Stimulated activated CD4-positive, alpha-beta T cell treated with anti-CD3 and anti-CD28 coated beads, TNF-alpha, amount 100 ng/mL, for 4 hours (primary cell): Measurements from ENCODE around the gene SEPTIN11.
"Not testable (repeated sequence)": the region's sequence is repeated elsewhere in the genome, so short reads cannot be mapped to it uniquely, and the experiment has no call there.

Experiments
- DNase-seq, 3 experiments: peaks; one replicate each; pipeline ENCODE4 v3.0.0-alpha.2; 2020; ENCODE audit warnings: low read depth in 3 of 3

The SEPTIN11 gene

GRCh38 chr4:76952071-76952470, 2.5 kb downstream of the SEPTIN11 start:
- no peak for DNase-seq

- no peak for DNase-seq
Measured at GRCh38 chr4:76952656-76953582, 3.4 kb downstream of the SEPTIN11 start.

- no peak for DNase-seq
Measured at GRCh38 chr4:76953956-76954355, 4.4 kb downstream of the SEPTIN11 start.

GRCh38 chr4:76954489-76954888, 4.9 kb downstream of the SEPTIN11 start:
- no peak for DNase-seq

- no peak for DNase-seq
Measured at GRCh38 chr4:76955182-76955581, 5.6 kb downstream of the SEPTIN11 start.

- DNase-seq = no peak
Measured at GRCh38 chr4:76957004-76957738, 7.6 kb downstream of the SEPTIN11 start.

- DNase-seq = no peak
Measured at GRCh38 chr4:76958891-76959290, 9.3 kb downstream of the SEPTIN11 start.

GRCh38 chr4:76960014-76960413, 10.5 kb downstream of the SEPTIN11 start:
- no peak for DNase-seq

GRCh38 chr4:76962406-76963130, 13.0 kb downstream of the SEPTIN11 start:
- DNase-seq = no peak

- DNase-seq = no peak
Measured at GRCh38 chr4:76963131-76963750, 13.7 kb downstream of the SEPTIN11 start.

- DNase-seq = not testable (repeated sequence)
Measured at GRCh38 chr4:76963927-76964326, 14.4 kb downstream of the SEPTIN11 start.

- no peak for DNase-seq
Measured at GRCh38 chr4:76964769-76965168, 15.2 kb downstream of the SEPTIN11 start.

- DNase-seq = no peak
Measured at GRCh38 chr4:76965866-76966579, 16.5 kb downstream of the SEPTIN11 start.

- DNase-seq = no peak
Measured at GRCh38 chr4:76968937-76969336, 19.4 kb downstream of the SEPTIN11 start.

- no peak for DNase-seq
Measured at GRCh38 chr4:76969495-76969894, 19.9 kb downstream of the SEPTIN11 start.

- no peak for DNase-seq
Measured at GRCh38 chr4:76969941-76970529, 20.5 kb downstream of the SEPTIN11 start.

- DNase-seq = no peak
Measured at GRCh38 chr4:76972306-76972705, 22.8 kb downstream of the SEPTIN11 start.

- no peak for DNase-seq
Measured at GRCh38 chr4:76974150-76974549, 24.6 kb downstream of the SEPTIN11 start.

- no peak for DNase-seq
Measured at GRCh38 chr4:76977113-76977512, 27.6 kb downstream of the SEPTIN11 start.

GRCh38 chr4:76977736-76978350, 28.3 kb downstream of the SEPTIN11 start:
- no peak for DNase-seq
